GM12872 (cell line): ENCODE results near the gene P2RY12.

Source experiments
- TF ChIP-seq, protein P1 (sequence below): IDR thresholded peaks from 3 replicates; pipeline ENCODE4 v1.5.1; 2011; ENCODE audit warnings: low read depth, mild to moderate bottlenecking, low read length, moderate library complexity; ENCODE audit not compliant: insufficient read depth

P2RY12 gene

DNA sequence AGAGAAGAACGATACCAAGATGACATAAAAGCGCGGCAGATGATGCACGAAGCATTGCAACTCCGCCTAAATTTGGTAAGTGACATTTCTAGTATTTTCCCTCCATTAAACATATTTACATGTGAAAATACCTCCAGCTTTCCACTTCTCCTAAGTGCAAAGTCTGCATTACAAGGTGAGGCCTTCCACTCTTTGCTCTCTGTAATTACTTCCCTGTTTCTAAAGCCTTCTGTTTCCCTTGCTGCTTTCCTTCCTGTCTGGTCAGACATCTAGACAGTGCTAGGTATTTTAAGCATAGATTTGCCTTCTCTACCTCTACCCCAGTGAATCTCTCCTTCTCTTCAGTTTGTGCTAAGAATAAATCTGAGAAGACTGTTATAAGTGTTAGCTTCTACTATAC is 1.9 kb downstream of the P2RY12 start:
- TF ChIP-seq, protein P1, sequence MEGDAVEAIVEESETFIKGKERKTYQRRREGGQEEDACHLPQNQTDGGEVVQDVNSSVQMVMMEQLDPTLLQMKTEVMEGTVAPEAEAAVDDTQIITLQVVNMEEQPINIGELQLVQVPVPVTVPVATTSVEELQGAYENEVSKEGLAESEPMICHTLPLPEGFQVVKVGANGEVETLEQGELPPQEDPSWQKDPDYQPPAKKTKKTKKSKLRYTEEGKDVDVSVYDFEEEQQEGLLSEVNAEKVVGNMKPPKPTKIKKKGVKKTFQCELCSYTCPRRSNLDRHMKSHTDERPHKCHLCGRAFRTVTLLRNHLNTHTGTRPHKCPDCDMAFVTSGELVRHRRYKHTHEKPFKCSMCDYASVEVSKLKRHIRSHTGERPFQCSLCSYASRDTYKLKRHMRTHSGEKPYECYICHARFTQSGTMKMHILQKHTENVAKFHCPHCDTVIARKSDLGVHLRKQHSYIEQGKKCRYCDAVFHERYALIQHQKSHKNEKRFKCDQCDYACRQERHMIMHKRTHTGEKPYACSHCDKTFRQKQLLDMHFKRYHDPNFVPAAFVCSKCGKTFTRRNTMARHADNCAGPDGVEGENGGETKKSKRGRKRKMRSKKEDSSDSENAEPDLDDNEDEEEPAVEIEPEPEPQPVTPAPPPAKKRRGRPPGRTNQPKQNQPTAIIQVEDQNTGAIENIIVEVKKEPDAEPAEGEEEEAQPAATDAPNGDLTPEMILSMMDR: no peak

DNA sequence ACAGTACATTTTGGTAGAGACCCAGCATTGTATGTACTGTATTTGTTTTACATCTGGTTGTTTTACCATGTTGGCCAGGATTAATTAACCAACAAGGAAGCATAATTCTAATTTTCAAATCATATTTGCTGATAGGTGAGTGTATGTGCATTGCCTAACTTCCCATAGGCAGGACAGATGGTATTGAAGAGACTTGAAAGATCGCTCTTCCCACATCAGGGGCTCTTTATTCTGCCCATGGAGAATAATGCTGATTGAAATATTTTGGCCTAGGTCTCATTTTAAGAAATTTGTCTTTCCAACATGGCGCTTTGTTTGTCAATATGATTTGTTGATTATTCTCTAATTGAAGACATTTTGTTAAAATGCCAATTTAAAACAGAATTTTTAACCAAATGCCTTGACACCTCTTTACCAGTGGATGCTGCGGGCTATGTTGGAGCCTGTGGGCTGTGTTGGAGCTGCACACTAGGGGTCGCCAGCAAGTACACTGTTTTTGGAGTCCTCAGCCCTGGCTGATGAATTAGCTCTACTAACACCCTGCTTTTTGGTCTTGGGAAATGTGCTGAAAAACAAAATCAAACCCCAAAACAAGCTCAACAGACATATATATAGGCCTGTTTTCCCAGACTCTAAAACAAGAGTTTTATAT is 5.3 kb downstream of the P2RY12 start:
- TF ChIP-seq, protein P1: peak; percentile 83

DNA sequence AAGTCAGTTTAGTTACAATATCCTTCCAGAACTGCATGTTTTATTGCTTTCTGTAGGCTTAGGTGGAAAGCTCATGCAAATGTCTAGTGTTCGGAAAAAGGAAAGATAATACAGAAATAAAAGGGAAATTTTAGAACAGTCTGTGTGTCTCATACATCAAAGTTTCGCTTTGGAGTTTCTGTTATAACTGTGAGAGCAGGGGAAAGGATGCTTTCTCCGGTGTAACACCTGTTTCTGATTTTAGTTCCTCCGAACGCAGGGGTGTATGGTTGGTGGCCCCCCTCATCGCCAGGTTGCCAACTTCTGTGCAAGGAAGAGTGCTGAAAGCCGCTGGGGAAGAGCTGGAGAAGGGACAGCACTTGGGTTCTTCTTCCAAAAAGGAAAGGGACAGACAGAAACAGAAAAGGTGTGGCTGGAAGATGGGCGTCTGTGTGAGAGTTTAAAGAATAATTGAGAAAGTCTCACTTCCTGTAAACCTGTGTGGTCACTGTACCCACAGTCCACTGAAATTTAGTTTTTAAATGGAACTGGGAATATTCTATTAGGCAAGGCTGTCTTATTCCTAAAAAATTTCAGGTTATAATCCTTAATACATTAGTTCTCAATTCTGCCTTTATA is 6.7 kb downstream of the P2RY12 start:
- TF ChIP-seq, protein P1: no peak

DNA sequence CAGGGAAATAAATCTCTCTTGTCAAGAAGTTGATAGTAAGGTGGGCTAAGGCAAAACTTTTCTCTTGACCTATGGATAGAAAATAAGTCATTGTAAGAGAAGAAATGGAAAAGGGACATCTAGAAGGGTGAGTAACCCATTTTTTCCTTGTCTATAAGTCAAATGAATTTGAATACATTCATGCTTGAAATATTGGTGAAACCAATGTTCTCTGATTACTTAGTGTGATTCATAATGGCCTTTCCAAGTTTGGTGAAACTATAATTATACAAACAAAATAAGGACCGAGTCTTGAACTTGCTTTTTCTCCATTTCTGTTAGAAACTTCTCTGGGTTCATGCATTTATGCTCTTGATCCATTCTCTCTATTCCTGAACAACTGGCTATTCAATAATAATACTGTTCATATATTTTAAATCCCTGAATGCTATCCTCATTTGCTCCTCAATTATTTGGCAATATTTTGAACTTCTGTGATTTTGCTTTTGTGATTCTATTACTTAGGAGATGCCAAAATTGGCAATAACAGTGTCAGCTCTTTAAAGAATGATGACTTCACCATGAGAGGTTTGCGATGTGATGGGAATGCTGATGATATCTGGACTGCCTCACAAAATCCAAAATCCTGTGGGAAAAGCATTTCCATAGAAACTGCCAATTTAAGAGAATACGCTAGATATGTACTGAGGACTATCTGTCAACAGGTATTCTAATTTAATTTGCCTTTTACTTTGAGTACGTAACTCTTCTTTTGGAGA is 12.3 kb downstream of the P2RY12 start:
- TF ChIP-seq, protein P1: no peak

DNA sequence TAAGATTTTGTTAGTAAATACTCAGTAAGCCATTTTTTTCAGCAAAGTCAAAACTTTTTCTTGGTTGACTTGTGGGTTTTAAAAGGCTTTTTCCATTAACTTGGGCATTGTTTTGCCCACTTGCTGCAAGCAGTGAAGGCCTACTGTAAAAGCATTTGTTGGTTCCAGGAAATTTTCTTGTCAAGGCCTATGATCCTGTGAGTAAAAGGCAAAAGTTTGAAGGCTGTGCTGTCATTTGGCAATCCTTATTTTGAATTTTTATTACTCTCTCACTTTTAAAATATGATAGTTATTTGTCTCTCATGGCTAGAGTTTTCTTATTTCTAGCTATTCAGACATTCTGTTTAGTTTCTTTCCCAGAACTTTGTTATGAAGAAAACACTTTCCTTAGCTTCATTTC is 13.0 kb downstream of the P2RY12 start:
- TF ChIP-seq, protein P1: no peak

DNA sequence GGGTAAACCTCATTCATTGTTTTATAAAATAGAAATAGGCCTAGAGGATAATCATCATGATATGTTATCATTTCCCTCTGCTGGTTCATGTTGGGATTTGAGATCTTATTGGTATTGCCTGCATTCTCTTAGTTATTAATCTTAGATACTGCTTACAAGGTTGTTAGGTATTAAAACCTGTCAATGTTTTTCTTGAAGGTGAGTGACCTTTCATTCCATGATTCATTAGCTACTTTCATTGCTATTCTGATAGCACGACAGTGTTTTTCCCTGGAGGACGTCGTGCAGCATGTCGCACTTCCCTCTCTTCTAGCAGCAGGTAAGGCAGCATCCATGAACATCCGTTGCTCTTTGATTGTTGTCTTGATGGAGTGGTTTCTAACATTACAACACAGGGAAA is 17.1 kb downstream of the P2RY12 start:
- TF ChIP-seq, protein P1: no peak

DNA sequence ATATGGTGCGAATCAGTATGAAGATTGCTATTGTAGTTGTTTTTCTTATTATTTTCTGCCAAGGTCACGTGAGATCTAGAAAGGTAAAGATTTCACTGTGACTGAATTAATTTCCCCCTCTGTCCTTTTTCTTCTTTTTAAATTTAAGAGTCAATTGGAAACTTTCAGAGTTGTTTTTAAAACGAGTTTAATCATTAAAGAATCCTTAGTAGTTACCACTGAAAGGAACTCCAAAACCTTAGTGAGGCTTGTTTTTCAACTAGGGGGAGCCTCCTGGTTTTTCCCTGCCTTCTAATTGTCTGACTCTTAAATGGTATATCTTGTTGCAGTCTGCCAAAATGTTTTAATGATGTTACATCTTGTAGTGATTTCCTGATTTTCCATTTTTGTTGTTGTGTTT is 17.6 kb downstream of the P2RY12 start:
- TF ChIP-seq, protein P1: no peak
